DND-41 (cell line): ENCODE measurements around the gene BCAS3.

ENCODE experiments used
- ATAC-seq: fragments of 200-7000 bp; cut with Tn5 transposase; 3 replicates; pipeline ENCODE4 v1.9.1; 2021; ENCODE audit warnings: low read depth; ENCODE audit not compliant: insufficient read depth
- DNase-seq: peaks from one replicate; pipeline ENCODE4 v3.0.0-alpha.2; 2020
- H2AFZ ChIP-seq: 2 replicates; pipeline ENCODE4 v1.6.0; 2012; ENCODE audit warnings: low read depth, low read length
- H3K27ac ChIP-seq: 2 replicates; pipeline ENCODE4 v1.5.1; 2012; ENCODE audit warnings: low read length, inconsistent platforms
- H3K27me3 ChIP-seq: fragments of 200-600 bp; sonication (generic); 2 replicates; pipeline ENCODE4 v1.6.0; 2012; ENCODE audit warnings: low read length, mild to moderate bottlenecking, inconsistent platforms; ENCODE audit not compliant: insufficient read depth, poor library complexity
- H3K36me3 ChIP-seq: 2 replicates; pipeline ENCODE4 v1.5.1; 2012; ENCODE audit warnings: low read length, inconsistent platforms; ENCODE audit not compliant: insufficient read depth
- H3K4me1 ChIP-seq: 2 replicates; pipeline ENCODE4 v1.5.1; 2012; ENCODE audit warnings: mild to moderate bottlenecking, low read length; ENCODE audit not compliant: insufficient read depth
- H3K4me2 ChIP-seq: 2 replicates; pipeline ENCODE4 v1.6.0; 2012; ENCODE audit warnings: mild to moderate bottlenecking, moderate library complexity, low read length, inconsistent platforms; ENCODE audit not compliant: insufficient read depth
- H3K4me3 ChIP-seq, 2 experiments: fragments of 200-600 bp in 1 of 2; shearing (Covaris generic) in 1 of 2; 2 replicates each; pipeline ENCODE4 v1.5.1; 2012 to 2016; ENCODE audit warnings: inconsistent platforms in 2 of 2, low read length in 2 of 2, mild to moderate bottlenecking in 2 of 2, low read depth in 1 of 2, moderate library complexity in 1 of 2
- H3K79me2 ChIP-seq: 2 replicates; pipeline ENCODE4 v1.6.0; 2012; ENCODE audit warnings: low read length, inconsistent platforms; ENCODE audit not compliant: insufficient read depth
- H3K9ac ChIP-seq: 2 replicates; pipeline ENCODE4 v1.6.0; 2012; ENCODE audit warnings: low read depth, mild to moderate bottlenecking, inconsistent platforms, low read length, moderate library complexity
- H3K9me3 ChIP-seq: 2 replicates; pipeline ENCODE4 v1.5.1; 2012; ENCODE audit warnings: low read length, moderate library complexity, mild to moderate bottlenecking, inconsistent platforms; ENCODE audit not compliant: insufficient read depth, severe bottlenecking
- H4K20me1 ChIP-seq: 2 replicates; pipeline ENCODE4 v1.6.0; 2012; ENCODE audit warnings: low read length; ENCODE audit not compliant: insufficient read depth
- CTCF ChIP-seq: IDR thresholded peaks from 2 replicates; pipeline ENCODE4 v1.5.1; 2012; ENCODE audit warnings: borderline replicate concordance, low read length, moderate library complexity, mild to moderate bottlenecking; ENCODE audit not compliant: poor library complexity, severe bottlenecking; ENCODE audit errors: extremely low read depth
- EZH2 ChIP-seq: IDR thresholded peaks from 3 replicates; pipeline ENCODE4 v1.6.1; 2012; ENCODE audit warnings: borderline replicate concordance, low read depth, mild to moderate bottlenecking, moderate library complexity, low read length, inconsistent platforms; ENCODE audit not compliant: severe bottlenecking

BCAS3 gene

GRCh38 chr17:61018938-61019337 lies 341.3 kb downstream of the BCAS3 start:
- Histone ChIP-seq H3K4me3 (no peak overlapping the region), H3K9ac (no peak overlapping the region), H2AFZ (no peak overlapping the region), H3K9me3 (no peaks in the 10 kb centered on the region), H3K79me2 (no peaks in the 10 kb centered on the region), H4K20me1 (no peaks in the 10 kb centered on the region), H3K27ac (no peak overlapping the region), H3K4me2 (no peak overlapping the region), H3K4me1 (no peaks in the 10 kb centered on the region), H3K36me3 (no peaks in the 10 kb centered on the region), H3K27me3 (no peaks in the 10 kb centered on the region)
- TF ChIP-seq EZH2: no peak
- TF ChIP-seq CTCF: no peak
- DNase-seq: no peak
- ATAC-seq: no peak

- Histone ChIP-seq H3K4me1 (no peaks in the 10 kb centered on the region), H2AFZ (no peak overlapping the region), H3K4me2 (no peak overlapping the region), H3K36me3 (no peaks in the 10 kb centered on the region), H3K9ac (no peak overlapping the region), H3K4me3 (no peak overlapping the region), H3K27ac (no peak overlapping the region), H3K79me2 (no peaks in the 10 kb centered on the region), H3K9me3 (no peaks in the 10 kb centered on the region), H4K20me1 (no peaks in the 10 kb centered on the region), H3K27me3 (no peaks in the 10 kb centered on the region)
- no peak for DNase-seq
- no peak for TF ChIP-seq CTCF
- TF ChIP-seq EZH2: no peak
- no peak for ATAC-seq
These were observed 346.3 kb downstream of the BCAS3 start for GRCh38 chr17:61023996-61024395.

GRCh38 chr17:61026818-61027217 lies 349.2 kb downstream of the BCAS3 start:
- no peak overlapping the region for H2AFZ ChIP-seq
- no peak for ATAC-seq
- H3K4me3 ChIP-seq: no peak overlapping the region
- no peak overlapping the region for H3K4me2 ChIP-seq
- no peak for DNase-seq
- H3K36me3 ChIP-seq: no peaks in the 10 kb centered on the region
- TF ChIP-seq EZH2: no peak
- TF ChIP-seq CTCF: no peak
- no peaks in the 10 kb centered on the region for H3K9me3 ChIP-seq
- H3K4me1 ChIP-seq: no peaks in the 10 kb centered on the region
- H3K79me2 ChIP-seq: no peaks in the 10 kb centered on the region
- no peak overlapping the region for H3K9ac ChIP-seq
- H3K27me3 ChIP-seq: no peaks in the 10 kb centered on the region
- H4K20me1 ChIP-seq: no peaks in the 10 kb centered on the region
- H3K27ac ChIP-seq: no peak overlapping the region

GRCh38 chr17:61029181-61029580 lies 351.5 kb downstream of the BCAS3 start:
- H3K36me3 ChIP-seq: no peaks in the 10 kb centered on the region
- no peak overlapping the region for H2AFZ ChIP-seq
- no peaks in the 10 kb centered on the region for H4K20me1 ChIP-seq
- no peak overlapping the region for H3K9ac ChIP-seq
- no peak overlapping the region for H3K27ac ChIP-seq
- H3K4me1 ChIP-seq: no peaks in the 10 kb centered on the region
- no peaks in the 10 kb centered on the region for H3K79me2 ChIP-seq
- no peaks in the 10 kb centered on the region for H3K9me3 ChIP-seq
- no peak overlapping the region for H3K4me3 ChIP-seq
- no peaks in the 10 kb centered on the region for H3K27me3 ChIP-seq
- no peak for DNase-seq
- ATAC-seq: no peak
- TF ChIP-seq EZH2 (no peak), CTCF (no peak)
- H3K4me2 ChIP-seq: no peak overlapping the region
